Stimulated activated CD4-positive, alpha-beta T cell treated with anti-CD3 and anti-CD28 coated beads, Interleukin-2, amount 100 ng/mL, for 24 hours (primary cell): ENCODE results near the gene NPNT.

Experiments used
- DNase-seq, 2 donors: peaks; one replicate each; pipeline ENCODE4 v3.0.0-alpha.2; 2020

Gene NPNT

DNA sequence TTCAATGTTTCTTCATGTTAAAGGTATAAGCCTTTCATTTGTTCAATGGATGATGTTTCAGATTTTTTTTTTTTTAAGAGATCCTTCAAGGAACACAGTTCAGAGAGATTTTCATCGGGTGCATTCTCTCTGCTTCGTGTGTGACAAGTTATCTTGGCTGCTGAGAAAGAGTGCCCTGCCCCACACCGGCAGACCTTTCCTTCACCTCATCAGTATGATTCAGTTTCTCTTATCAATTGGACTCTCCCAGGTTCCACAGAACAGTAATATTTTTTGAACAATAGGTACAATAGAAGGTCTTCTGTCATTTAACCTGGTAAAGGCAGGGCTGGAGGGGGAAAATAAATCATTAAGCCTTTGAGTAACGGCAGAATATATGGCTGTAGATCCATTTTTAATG lies 75.8 kb downstream of the NPNT start:
- no peak for DNase-seq

DNA sequence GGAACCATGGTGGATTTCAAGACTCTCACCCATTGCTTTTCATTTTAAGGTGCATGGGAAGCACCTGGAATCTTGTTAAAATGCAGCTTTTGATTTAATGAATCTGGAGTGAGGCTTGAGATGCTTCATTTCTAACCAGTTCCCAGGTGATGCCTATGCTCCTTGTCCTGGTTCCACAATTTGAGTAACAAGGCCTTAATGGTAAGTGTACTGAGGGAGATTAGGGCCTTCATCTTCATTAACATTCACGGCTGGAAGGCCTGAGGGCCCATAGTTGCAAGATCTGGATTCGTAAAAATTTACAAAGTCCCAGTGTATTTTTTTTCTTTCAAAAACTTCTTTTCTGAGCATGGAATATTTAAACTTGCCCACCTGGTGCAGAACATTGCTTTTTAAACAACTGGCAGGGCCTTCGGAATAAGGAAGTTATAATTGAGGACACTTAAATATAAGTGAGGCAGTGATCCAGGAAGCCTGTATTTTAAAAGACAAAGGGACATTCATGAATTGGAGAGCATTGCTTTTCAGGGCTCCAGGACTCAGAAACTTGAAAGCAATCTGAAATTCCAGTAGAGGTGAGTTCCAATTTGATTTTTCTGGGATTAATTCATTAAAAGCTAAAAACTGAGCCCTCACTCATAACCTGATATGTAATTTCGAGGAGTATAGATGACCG lies 77.8 kb downstream of the NPNT start:
- DNase-seq, result no peak

DNA sequence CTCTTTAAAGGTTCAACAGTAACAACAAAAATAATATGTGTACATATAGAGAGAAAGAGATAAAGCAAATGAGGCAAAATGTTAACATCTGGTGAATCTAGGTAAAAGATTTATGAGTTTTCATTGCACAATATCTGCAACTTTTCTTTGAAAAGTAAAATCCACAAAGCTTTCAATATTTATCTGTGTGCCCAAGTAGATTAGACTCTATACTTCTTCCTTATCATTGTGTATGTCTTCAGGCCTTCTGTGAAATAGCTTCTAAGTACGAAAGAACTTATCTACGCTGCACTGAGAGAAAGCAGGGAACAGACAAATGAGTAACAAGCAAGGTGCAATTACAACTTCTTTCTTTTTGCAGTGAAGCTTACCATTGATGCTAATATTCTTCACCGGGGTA lies 81.6 kb downstream of the NPNT start:
- DNase-seq, result no peak

DNA sequence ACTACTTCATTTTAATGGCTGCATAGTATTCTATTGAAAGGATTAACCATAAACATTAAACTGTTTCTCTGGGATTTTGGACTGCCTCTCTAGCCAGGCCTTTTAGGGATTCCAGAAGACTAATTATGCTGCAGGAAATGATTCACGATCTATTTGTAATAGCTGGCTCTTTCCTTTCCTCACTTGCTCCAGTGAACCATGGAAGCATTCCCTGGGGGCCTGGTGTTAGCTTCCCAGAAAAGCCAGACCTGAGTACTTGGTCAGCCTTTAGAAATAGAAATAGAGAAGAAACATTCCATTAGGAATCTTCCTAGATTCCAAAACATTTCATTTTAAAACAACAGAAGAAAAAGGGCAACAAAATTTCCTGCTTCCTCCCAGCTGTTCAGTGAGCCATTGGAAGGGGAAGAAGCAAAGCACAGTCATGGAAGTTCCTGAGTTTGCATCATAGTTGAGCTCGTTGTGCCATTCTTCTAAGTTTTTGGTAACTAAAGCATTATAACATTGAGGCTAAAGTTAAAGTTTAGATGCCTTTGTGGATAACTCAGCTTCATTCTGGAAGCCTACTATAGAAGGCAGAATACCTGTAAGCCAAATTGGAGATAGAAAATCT lies 83.5 kb downstream of the NPNT start:
- no peak for DNase-seq

DNA sequence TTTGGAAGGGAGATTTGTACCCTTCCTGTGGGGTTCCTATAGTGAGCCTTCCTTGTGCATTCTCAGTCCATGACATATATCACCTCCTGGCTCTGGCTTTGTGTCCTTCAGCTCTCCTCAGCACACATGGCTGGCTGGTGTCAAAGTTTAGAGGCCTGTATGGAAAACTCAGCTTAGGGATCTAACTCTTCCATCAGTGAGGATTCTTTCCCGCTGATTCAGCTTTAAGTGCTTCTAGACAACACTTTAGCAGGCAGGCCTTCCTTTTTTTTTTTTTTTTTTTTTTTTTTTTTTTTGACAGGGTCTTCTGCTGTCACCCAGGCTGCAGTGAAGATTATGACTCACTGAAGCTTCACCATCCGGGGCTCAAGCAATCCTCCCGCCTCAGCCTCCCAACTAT lies 84.2 kb downstream of the NPNT start:
- no peak for DNase-seq

DNA sequence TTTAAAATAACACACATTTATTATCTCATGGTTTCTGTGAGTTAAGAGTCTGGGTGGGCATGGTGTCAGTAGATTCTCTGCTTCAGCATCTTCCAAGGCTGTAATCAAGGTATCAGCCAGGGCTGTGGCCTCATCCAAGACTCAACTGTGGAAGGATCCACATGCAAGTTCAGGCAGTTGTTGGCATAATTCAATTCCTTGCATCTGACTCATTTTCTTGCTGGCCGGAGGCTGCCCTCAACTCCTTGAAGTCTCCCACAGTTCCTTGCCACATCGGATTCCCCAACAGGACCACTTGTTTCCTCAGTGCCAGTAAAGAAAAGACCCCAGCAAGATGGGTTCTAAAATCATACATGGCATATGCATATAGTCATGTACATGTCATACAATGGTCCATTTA lies 93.4 kb downstream of the NPNT start:
- no peak for DNase-seq

DNA sequence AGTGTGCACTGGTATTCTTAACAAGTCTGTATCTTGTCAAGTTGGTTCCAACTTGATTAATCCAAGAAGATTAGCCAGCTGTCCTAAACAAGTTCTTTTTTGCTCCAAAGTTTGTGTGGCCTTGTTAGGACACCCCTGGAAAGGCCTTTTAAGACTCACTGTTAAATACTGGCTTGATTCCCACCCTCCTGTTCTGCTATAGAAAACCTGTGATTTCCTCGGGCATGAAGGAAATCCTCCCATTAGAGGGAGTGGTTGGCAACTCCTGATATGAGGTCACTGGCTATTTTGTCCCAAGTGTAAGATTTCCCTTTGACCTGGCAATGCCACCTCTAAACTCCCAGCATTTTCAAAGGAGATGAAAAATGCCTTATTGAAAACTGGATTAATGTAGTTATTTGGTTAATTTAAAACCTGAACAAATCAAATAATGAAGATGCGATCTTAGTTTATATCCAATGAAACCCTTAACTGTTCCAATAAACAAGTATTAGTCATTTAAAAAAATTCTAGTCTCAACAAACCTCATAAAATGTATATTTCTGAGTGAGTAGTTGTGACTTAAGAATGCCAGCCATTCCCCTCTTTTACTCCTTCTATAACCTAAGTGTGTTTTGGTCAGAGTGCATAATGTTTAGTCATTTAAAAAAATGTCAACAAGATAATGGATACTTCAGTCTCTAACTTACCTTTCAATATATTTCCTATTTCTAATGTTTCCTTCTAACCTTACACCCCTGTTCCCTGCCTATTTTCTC lies 94.4 kb downstream of the NPNT start:
- DNase-seq, result no peak

DNA sequence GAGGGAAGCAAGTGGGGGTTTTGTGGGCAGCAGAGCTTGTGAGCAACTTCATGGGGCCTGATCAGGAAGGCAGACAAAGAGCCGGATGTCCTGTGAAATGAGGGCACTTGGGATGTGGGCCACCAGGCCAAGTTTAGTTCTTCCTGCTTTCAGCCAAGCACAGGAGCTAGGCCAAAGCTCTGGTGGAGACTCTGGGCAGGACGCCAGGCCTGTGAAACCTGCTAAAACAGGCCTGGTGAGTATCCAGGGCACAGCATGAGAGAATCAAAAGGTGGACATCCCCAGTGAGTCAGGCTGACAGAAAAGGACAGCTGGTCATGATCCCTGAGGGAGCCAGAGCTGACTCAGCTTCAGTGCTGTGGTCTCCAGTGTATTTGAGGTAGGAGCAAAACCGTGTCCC lies 95.7 kb downstream of the NPNT start:
- DNase-seq, result no peak

DNA sequence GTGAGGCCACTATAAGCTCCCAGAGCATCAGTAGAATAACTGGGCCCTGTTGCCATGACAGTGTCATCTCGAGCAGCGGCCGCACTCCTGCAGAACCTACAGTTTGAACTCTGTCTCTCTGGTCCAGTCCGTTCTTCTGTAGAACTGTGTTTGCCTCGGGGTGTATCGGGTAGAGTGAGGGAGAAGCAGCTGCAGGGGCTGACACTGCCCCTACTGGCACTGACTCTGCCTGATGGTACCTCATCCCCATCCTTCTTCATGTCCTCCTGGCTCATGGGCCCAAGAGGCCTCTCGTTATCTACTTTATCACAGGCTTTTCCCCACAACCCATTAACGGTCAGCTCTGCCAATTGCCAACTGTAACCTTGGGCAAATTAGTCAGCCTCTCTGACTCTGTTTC lies 96.5 kb downstream of the NPNT start:
- no peak for DNase-seq

DNA sequence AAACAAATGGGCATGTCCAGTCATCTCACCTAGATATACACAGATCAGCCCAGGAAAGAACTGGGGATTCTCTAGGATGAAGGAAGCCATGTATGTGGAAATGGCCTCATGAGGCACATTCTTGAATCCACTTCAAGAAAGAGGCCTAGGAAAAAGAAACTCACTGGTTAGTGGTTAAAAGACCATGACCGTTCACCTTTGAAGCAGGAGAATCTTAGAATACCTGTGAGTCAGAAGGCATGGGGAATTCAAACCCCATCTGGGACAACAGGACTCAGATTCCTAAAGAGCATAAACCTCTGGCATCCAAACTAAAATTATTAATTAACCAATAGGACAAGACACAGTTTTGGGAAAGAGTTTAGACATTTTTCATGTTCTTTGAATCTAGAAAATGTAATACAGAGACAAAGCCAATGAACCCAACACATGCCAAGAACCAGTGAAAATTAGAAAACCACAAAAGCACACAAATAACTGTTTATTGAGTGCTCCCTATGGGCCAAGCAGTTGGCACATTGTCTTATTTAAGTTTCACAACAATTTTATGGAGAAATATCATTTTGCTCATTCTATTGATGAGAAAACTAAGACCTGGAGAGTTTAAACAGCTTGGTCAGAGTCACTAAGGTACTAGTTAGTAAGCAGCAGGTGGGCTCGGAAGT lies 97.5 kb downstream of the NPNT start:
- no peak for DNase-seq

DNA sequence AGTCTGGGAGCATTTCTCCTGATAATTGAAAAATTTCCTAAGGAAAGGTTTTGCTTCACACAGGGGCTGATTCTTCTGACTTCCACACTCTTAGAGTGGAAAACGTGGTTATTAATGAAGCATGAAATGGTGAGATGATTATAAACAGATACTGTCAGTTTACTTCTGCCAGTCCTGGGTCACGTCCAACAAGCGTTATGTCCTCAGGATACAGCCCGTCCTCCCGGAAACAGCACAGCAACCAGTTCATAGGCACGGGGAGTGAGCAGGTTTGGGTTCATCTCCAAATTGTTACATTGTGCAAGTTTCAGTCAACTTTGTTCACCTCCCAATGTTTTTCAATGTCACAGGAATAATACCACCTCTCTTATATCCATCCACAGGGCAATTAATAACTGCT lies 98.8 kb downstream of the NPNT start:
- no peak for DNase-seq

DNA sequence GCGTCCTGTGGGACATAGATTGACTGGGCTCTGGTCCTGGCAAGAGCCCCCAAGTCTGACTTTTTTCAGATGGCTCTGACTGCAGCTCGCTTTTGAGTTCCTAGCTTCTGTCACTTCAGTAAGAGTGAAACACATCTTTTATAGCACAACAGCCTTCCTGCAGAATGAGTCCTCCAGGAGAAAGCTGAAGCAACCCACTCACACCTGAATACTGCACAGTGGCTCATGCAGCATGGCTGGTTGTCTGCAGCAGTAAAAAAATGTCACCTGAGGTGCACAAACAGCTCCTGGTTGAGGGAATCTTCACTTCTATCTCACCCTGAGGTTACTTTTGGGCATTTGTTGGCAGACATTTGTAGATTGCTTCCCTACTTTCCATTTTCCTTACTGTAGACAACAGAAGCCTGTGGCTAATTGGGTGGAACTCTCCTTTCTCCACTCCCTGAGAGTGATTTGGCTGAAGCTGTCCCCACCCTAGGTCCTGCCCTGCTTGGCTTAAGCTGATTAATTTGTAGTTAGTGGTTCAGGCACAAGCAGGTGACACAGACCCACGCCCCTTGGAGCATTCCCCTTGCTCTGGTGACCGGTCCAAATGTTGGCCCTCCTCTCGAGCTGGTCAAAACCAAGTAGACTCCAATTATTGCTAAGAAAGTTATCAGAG lies 99.7 kb downstream of the NPNT start:
- DNase-seq, result no peak

DNA sequence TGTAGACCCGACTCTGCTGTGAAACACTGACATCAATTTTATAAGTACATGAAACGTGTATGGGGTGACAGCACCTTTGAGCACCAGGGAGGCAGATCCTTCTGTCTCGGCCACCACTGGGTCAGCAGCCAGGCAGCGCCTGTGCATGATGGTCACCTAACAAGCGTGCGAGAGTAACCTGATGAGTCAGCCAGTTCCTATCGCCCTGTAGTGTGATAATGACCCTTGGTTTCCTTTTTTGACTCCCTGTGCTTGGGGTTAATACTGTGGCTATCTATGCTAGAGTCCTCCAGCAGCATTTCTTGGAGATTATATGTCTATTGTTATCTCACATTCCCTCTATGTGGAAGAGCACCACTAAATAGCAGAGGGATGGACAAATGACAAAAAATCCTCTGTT lies 101.6 kb downstream of the NPNT start:
- no peak for DNase-seq

DNA sequence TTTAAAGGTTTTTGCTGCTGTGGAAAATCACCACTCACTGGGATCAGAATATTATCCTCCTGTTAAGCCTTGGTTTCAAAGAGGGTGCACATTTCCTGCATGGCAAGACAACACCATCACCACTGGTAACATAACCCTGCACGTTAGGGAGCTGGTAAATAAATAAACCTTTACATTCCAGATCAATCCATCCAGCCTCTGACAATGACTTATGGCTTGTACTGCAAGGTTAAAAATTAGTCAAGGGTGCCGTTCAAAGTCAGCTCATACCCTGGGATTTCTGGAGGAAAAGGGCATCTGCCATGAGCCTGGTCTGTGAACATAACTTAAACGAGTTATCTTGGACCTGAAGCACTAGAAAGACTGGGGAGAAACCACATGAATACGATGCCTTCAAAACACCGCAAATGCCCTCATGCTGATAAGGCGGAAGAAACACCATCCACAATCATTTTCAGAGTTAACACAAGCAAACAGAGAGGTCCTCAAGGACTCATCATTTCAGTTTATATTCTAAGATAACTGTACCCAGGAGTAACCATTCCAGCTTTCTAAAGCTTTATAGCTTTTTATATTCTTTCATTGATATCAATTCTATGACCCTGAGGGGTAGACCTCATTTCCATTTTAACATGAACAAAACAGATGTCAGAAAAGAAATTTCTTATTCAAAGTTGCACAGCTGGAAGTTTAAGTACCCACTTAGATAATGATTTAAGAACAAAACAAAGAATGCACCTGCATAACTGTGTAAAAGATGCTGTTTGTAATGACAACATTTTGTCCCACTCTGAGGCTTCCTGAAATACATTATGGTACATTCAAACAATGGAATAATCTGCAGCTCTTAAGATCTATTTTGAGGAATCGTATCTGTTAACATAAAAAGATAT lies 103.1 kb downstream of the NPNT start:
- DNase-seq, result no peak

DNA sequence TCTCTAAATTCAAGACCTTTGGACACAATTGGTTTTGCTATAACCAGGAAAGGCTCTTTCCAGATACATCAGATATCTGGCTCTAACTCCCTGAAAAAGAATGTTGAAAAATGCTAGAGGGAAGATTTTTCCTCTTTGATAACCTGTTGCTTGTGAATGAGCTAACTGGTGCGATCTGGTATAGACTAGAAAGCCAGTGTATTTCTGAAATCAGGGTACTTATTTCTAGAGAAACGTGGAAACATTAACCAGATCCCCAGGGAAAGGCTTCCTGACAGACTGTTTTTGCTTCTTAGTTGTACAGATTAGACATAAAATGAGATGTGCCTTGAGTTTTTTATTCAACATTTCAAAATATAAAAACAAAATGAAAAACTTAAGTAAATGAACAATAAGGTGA lies 107.7 kb downstream of the NPNT start:
- no peak for DNase-seq

DNA sequence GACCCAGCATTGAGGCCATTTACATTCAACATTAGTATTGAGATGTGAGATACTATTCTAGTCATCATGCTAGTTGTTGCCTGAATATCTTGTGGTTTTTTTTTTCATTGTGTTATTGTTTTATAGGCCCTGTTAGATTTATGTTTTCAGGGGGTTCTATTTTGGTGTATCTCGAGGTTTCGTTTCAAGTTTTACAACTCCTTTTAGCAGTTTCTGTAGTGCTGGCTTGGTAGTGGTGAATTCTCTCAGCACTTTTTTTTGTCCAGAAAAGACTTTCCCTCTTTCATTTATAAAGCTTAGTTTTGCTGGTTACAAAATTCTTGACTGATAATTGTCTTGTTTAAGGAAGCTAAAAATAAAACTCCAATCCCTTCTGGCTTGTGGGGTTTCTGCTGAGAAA lies 115.5 kb downstream of the NPNT start:
- no peak for DNase-seq

DNA sequence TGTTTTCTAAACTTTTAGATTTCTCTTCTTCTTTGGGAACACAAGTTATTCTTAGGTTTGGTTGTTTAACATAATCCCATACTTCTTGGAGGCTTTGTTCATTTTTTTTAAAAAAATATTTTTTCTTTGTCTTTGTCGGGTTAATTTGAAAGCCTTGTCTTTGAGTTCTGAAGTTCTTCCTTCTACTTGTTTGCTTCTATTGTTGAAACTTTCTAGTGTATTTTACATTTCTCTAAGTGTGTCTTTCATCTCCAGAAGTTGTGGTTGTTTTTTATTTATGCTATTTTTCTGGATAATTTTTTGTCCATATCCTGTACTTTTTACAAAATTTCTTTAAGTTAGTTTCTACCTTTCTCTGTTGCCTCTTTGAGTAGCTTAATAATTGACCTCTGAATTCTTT lies 116.1 kb downstream of the NPNT start:
- DNase-seq, result no peak

DNA sequence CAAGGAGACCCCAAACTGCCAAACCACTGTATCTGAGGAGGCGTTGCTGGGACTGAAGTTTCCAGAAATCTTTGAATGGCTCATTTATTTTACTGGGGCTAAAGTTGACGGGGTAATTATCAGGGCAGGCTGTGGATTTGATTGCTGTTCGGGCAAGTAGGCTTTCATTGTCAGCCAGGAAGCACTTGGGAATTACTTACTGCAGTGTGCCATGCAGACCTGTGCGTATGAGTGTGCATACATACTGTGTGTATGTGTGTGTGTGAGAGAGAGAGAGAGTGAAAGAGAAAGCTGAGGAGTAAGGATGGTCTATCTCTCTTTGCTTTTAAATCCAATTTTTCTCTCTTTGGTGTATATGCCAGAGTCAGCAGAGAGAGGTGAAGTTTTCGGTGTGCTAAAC lies 122.7 kb downstream of the NPNT start:
- no peak for DNase-seq

DNA sequence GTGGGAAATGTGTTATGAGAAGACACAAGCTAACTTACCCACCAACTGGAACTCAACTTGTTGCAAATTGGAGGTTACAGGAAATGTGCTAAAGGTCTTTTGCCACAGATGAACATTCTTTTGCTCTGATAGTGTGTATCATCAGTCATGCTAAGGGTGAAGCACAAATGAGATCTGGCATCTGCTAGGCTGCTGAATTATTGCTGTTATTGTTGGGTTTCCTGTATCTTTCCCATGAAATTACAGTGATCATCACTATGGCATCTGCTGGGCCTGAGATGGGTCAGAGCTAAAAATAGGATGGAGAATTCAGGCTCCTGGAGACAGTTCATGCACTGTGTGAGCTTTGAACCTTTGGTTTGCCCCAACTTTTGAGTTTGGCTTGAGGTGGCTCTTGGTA lies 124.5 kb downstream of the NPNT start:
- no peak for DNase-seq
